Neural progenitor cell (in vitro differentiated cells): ENCODE results near the gene FBXW5. TPM values are rescaled to one million over a fixed set of nuclear protein-coding genes. Genes with fewer than 3 reads are reported as not detected.

Source experiments
- DNase-seq: peaks from one replicate; pipeline ENCODE4 v3.0.0-alpha.2; 2016; ENCODE audit warnings: low spot score
- H2AFZ ChIP-seq: fragments of 200-600 bp; sonication (generic); replicated peaks from 2 replicates; pipeline ENCODE4 v1.6.1; 2016; ENCODE audit warnings: antibody characterized with exemption
- H3F3A ChIP-seq: fragments of 200-600 bp; sonication (generic); 2 replicates; pipeline ENCODE4 v1.6.1; 2016; ENCODE audit warnings: antibody characterized with exemption, low read depth
- H3K27ac ChIP-seq: fragments of 200-600 bp; sonication (generic); 2 replicates; pipeline ENCODE4 v1.5.1; 2016; ENCODE audit warnings: mild to moderate bottlenecking
- H3K27me3 ChIP-seq: fragments of 200-600 bp; sonication (generic); 2 replicates; pipeline ENCODE4 v1.6.1; 2016; ENCODE audit warnings: mild to moderate bottlenecking, moderate library complexity
- H3K36me3 ChIP-seq: fragments of 200-600 bp; sonication (generic); 2 replicates; pipeline ENCODE4 v1.5.1; 2016
- H3K4me1 ChIP-seq: fragments of 200-600 bp; sonication (generic); 2 replicates; pipeline ENCODE4 v1.6.1; 2016; ENCODE audit warnings: mixed run types
- H3K4me2 ChIP-seq: fragments of 200-600 bp; sonication (generic); 2 replicates; pipeline ENCODE4 v1.6.1; 2016
- H3K4me3 ChIP-seq: fragments of 200-600 bp; sonication (generic); 2 replicates; pipeline ENCODE4 v1.5.1; 2016
- H3K79me2 ChIP-seq: fragments of 200-600 bp; sonication (generic); 2 replicates; pipeline ENCODE4 v1.6.1; 2016; ENCODE audit warnings: low read depth
- H3K9ac ChIP-seq: fragments of 200-600 bp; sonication (generic); 2 replicates; pipeline ENCODE4 v1.6.1; 2016
- H3K9me3 ChIP-seq: fragments of 200-600 bp; sonication (generic); 2 replicates; pipeline ENCODE4 v1.5.1; 2016; ENCODE audit warnings: low read depth
- H4K20me1 ChIP-seq: fragments of 200-600 bp; sonication (generic); 2 replicates; pipeline ENCODE4 v1.6.1; 2016; ENCODE audit warnings: low read depth
- H3K27ac Mint-ChIP-seq: 3 replicates; pipeline ENCODE4 v1.8.0; 2021; ENCODE audit warnings: mixed read lengths
- H3K27me3 Mint-ChIP-seq: 2 replicates; pipeline ENCODE4 v1.8.0; 2022; ENCODE audit warnings: low read depth, mild to moderate bottlenecking, inconsistent platforms, moderate library complexity, mixed read lengths; ENCODE audit not compliant: insufficient read depth
- H3K36me3 Mint-ChIP-seq: 3 replicates; pipeline ENCODE4 v1.8.0; 2021; ENCODE audit warnings: mixed read lengths
- H3K4me1 Mint-ChIP-seq: 3 replicates; pipeline ENCODE4 v1.8.0; 2021; ENCODE audit warnings: mixed read lengths
- H3K4me3 Mint-ChIP-seq: 3 replicates; pipeline ENCODE4 v1.8.0; 2021; ENCODE audit warnings: mild to moderate bottlenecking, moderate library complexity, mixed read lengths
- H3K9me3 Mint-ChIP-seq: 3 replicates; pipeline ENCODE4 v1.8.0; 2020; ENCODE audit warnings: mixed read lengths
- EZH2 ChIP-seq: fragments of 200-600 bp; sonication (generic); IDR thresholded peaks from 2 replicates; pipeline ENCODE4 v1.6.1; 2017; ENCODE audit warnings: antibody characterized with exemption, mild to moderate bottlenecking, moderate library complexity
- EZH2phosphoT487 ChIP-seq: fragments of 200-600 bp; sonication (generic); IDR thresholded peaks from 2 replicates; pipeline ENCODE4 v1.6.1; 2017; ENCODE audit warnings: antibody characterized with exemption
- total RNA-seq: library from RNA; depleted of rRNA; stranded (reverse); fragments of >200 nt; gene quantifications from 2 replicates; pipeline ENCODE4 v1.2.3, GENCODE V29; 2015; ENCODE audit warnings: low replicate concordance
- TF ChIP-seq, protein P1 (sequence below): fragments of 200-600 bp; sonication (generic); IDR thresholded peaks from 2 replicates; pipeline ENCODE4 v1.5.1; 2017; ENCODE audit warnings: antibody characterized with exemption, mild to moderate bottlenecking

Gene FBXW5
- total RNA-seq, 1 donor from 2014 or later = 21.5 TPM

DNA sequence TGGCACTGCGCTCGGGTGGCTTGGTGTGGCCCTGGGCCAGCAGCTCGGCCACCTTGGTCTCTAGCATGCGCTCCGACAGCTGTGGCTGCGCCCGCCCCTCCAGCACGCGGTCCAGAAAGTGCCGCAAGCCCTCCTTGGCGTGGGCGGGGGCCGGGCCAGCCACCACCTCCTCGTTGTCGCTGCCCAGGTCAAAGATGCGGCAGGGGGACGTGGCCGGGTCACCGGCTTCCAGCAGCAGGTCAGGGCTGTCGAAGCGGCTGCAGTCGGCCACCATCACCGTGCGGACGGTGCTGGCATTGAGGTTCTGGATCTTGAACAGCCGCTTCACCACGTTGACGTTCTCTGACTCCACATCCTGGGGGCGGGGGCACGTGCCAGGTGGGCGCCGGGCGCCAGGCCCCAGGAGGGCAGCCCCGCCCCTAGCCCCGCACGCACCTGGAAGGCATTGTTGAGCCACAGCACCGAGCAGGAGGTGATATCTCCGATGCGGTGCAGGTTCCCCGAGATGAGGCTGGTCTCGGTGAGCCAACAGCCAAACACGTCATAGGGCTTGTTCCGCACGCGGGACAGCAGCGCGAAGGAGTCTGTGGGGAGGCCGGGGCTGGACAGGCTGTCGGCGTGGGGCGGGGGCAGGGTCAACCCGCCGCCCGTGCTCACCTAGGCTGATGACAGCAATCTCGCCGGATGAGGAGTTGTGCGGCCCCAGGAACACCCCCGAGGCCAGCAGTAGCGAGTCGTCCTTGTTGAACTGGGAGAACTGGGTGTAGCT is 2.2 kb downstream of the FBXW5 start:
- Mint-ChIP-seq H3K27me3 (peaks cover 10% of the 10 kb centered on the region), H3K4me3 (peak overlapping the region; percentile 76), H3K36me3 (peaks cover 9% of the 10 kb centered on the region), H3K9me3 (no peaks in the 10 kb centered on the region), H3K27ac (no peak overlapping the region), H3K4me1 (peaks cover 3% of the 10 kb centered on the region)
- Histone ChIP-seq H4K20me1 (peaks cover 25% of the 10 kb centered on the region), H3K27ac (no peak overlapping the region), H3K79me2 (peaks cover 10% of the 10 kb centered on the region), H3K9ac (no peak overlapping the region), H3K9me3 (no peaks in the 10 kb centered on the region), H3K4me3 (no peak overlapping the region), H2AFZ (no peak overlapping the region), H3K4me1 (no peaks in the 10 kb centered on the region), H3F3A (peaks cover under 1% of the 10 kb centered on the region), H3K36me3 (no peaks in the 10 kb centered on the region), H3K27me3 (no peaks in the 10 kb centered on the region), H3K4me2 (no peak overlapping the region)
- no peak for DNase-seq
- TF ChIP-seq EZH2 (no peak), EZH2phosphoT487 (no peak)
- TF ChIP-seq, protein P1, sequence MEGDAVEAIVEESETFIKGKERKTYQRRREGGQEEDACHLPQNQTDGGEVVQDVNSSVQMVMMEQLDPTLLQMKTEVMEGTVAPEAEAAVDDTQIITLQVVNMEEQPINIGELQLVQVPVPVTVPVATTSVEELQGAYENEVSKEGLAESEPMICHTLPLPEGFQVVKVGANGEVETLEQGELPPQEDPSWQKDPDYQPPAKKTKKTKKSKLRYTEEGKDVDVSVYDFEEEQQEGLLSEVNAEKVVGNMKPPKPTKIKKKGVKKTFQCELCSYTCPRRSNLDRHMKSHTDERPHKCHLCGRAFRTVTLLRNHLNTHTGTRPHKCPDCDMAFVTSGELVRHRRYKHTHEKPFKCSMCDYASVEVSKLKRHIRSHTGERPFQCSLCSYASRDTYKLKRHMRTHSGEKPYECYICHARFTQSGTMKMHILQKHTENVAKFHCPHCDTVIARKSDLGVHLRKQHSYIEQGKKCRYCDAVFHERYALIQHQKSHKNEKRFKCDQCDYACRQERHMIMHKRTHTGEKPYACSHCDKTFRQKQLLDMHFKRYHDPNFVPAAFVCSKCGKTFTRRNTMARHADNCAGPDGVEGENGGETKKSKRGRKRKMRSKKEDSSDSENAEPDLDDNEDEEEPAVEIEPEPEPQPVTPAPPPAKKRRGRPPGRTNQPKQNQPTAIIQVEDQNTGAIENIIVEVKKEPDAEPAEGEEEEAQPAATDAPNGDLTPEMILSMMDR = no peak

DNA sequence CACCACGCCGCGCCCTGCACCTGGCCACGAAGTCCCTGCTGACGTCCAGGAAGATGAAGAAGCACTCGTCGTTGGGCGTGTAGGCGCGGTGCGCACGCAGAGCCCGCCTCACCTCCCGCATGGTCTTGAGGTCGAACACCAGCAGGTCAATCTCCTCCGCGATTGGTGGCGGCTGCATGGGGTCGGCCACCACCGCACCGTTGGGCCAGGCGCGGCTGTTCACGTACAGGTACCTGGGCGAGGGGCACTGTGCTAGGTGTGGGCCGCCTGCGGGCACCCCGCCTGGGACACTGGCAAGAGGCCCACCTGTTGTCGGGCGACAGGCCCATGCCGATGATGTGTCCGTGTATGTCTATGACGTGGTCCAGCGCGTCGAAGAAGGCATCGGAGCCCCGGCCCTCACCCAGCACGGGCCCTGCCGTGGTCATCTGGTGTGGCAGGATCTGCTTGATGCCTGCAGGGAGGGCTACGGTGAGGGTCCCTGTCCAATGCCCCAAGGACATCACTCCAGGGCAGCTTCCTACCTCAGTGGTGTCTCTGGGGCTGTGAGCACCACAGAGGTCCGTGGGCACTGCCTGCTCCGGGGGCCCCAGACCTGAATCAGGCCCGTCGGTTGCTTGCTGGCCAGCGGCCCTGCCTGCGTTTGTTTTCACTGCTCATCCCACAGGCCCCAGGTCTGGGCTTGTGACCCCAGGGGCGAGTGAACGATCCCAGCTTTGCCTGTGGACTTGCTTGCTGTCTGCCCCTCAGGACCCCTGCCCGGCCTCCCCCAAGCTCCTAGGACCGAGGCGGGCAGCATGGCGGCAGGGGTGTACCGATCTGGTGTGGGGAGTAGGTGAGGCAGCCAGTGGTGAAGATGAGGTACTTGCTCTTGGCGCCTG is 3.1 kb downstream of the FBXW5 start:
- no peak for DNase-seq
- no peak overlapping the region for H3K4me3 Mint-ChIP-seq
- peaks cover 10% of the 10 kb centered on the region for H3K27me3 Mint-ChIP-seq
- peaks cover 3% of the 10 kb centered on the region for H3K4me1 Mint-ChIP-seq
- peaks cover 25% of the 10 kb centered on the region for H4K20me1 ChIP-seq
- H3K36me3 ChIP-seq = no peaks in the 10 kb centered on the region
- peaks cover 10% of the 10 kb centered on the region for H3K79me2 ChIP-seq
- H3K9ac ChIP-seq = no peak overlapping the region
- no peaks in the 10 kb centered on the region for H3F3A ChIP-seq
- H3K4me1 ChIP-seq = no peaks in the 10 kb centered on the region
- no peaks in the 10 kb centered on the region for H3K27me3 ChIP-seq
- no peaks in the 10 kb centered on the region for H3K9me3 Mint-ChIP-seq
- no peak overlapping the region for H3K4me3 ChIP-seq
- H2AFZ ChIP-seq = no peak overlapping the region
- H3K9me3 ChIP-seq = no peaks in the 10 kb centered on the region
- TF ChIP-seq EZH2phosphoT487 = no peak
- TF ChIP-seq EZH2 = no peak
- TF ChIP-seq, protein P1 = no peak
- H3K27ac ChIP-seq = no peak overlapping the region
- no peak overlapping the region for H3K4me2 ChIP-seq
- H3K36me3 Mint-ChIP-seq = peaks cover 14% of the 10 kb centered on the region
- no peak overlapping the region for H3K27ac Mint-ChIP-seq

DNA sequence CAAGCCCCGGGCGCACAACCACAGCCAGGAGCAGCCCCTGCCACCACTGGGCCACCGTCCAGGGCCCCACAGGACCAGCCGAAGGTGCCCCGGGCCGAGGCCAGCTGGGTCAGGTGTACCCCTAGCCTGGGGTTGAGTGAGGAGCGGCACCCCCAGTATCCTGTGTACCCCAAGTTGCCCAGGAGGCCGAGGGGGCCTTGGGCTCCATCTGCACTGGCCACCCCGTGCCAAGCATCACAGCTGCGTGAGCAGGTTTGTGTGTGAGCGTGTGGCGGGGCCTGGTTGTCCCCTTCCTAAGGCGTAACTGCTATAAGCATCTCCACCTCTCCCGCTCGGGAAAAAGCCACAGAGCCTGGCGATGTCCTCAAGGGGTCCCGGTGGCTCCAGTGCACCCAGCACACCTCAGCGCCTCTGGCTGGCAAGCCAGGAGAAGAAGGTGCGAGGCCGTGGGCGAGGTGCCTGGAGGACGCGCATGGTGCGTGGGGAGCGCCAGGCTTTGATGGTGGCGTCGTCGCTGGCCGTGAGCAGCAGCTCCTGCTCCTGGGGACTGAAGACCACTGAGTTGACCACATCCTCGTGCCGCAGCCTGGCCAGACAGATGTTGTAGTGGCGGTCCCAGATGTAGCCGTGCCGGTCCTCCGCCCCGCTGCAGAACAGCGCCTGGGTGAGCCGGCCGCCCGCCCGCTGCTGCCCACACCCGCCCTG is 3.9 kb downstream of the FBXW5 start:
- no peaks in the 10 kb centered on the region for H3K36me3 ChIP-seq
- no peak overlapping the region for H2AFZ ChIP-seq

More for the DNA sequence above, 3.9 kb downstream of the FBXW5 start:
- Histone ChIP-seq H3F3A (peaks cover 2% of the 10 kb centered on the region), H3K27me3 (no peaks in the 10 kb centered on the region), H3K9ac (no peak overlapping the region), H3K27ac (no peak overlapping the region), H3K4me3 (no peak overlapping the region), H3K4me1 (no peaks in the 10 kb centered on the region), H4K20me1 (peaks cover 25% of the 10 kb centered on the region), H3K9me3 (no peaks in the 10 kb centered on the region), H3K4me2 (no peak overlapping the region), H3K79me2 (peaks cover 10% of the 10 kb centered on the region)
- Mint-ChIP-seq H3K36me3 (peaks cover 15% of the 10 kb centered on the region), H3K27me3 (peaks cover 10% of the 10 kb centered on the region), H3K27ac (no peak overlapping the region), H3K4me3 (no peak overlapping the region), H3K9me3 (no peaks in the 10 kb centered on the region), H3K4me1 (peaks cover 3% of the 10 kb centered on the region)
- no peak for TF ChIP-seq EZH2phosphoT487
- TF ChIP-seq, protein P1 = no peak
- no peak for TF ChIP-seq EZH2
- DNase-seq = no peak
